Measurements from ENCODE around the gene FAM177B.
"Not testable (repeated sequence)": the region's sequence is repeated elsewhere in the genome, so short reads cannot be mapped to it uniquely, and the experiment has no call there.

GRCh38 chr1:222741630-222742457, 4.8 kb downstream of the FAM177B start:
- not testable (repeated sequence) for TF ChIP-seq CTCF (IDR thresholded peaks at IDR 0.05); POLR2A (IDR thresholded peaks at IDR 0.05); EP300 (IDR thresholded peaks at IDR 0.05; ENCODE audit: low read depth); POLR2AphosphoS5 (IDR thresholded peaks at IDR 0.05)
